Sigmoid colon (tissue), 4 donors: ENCODE data around the gene RIPOR3.

Source experiments
- CTCF ChIP-seq, 4 experiments: fragments of 450-650 bp in 3 of 4; fragments of 200-600 bp in 1 of 4; IDR thresholded peaks; one replicate each; pipeline ENCODE4 v1.5.1; 2016 to 2019; ENCODE audit warnings: antibody characterized with exemption in 4 of 4, mild to moderate bottlenecking in 3 of 4, moderate library complexity in 2 of 4
- EP300 ChIP-seq, 4 donors: sonication (generic); formaldehyde crosslinking; IDR thresholded peaks; one replicate each; pipeline ENCODE4 v1.6.1; 2017; ENCODE audit warnings: antibody characterized with exemption in 4 of 4
- POLR2A ChIP-seq, 2 donors: fragments of 450-650 bp; IDR thresholded peaks; one replicate each; pipeline ENCODE4 v1.6.1; 2016; ENCODE audit warnings: antibody characterized with exemption in 2 of 2, mild to moderate bottlenecking in 2 of 2, moderate library complexity in 2 of 2
- POLR2AphosphoS5 ChIP-seq, 4 donors: sonication (generic); formaldehyde crosslinking; IDR thresholded peaks; one replicate each; pipeline ENCODE4 v1.6.1; 2017; ENCODE audit warnings: antibody characterized with exemption in 4 of 4

GRCh38 chr20:50654904-50655303 lies 36.4 kb downstream of the RIPOR3 start:
- TF ChIP-seq CTCF (IDR thresholded peaks at IDR 0.05) = no peak
- no peak for TF ChIP-seq POLR2A (IDR thresholded peaks at IDR 0.05)
- TF ChIP-seq EP300 (IDR thresholded peaks at IDR 0.05) = peak in 1 of 4 donors; percentile 26
- TF ChIP-seq POLR2AphosphoS5 (IDR thresholded peaks at IDR 0.05) = peak in 3 of 4 donors; percentile 3 to 16 (median 10)
